Panc1 (cell line): ENCODE results near the gene GPR141. TPM values are rescaled to one million over a fixed set of nuclear protein-coding genes. Genes with fewer than 3 reads are reported as not detected.

Experiments
- ATAC-seq: fragments of 200-7000 bp; cut with Tn5 transposase; 2 replicates; pipeline ENCODE4 v1.9.1; 2020; ENCODE audit warnings: mild to moderate bottlenecking, moderate library complexity
- BruUV-seq: library from RNA; stranded (reverse); fragments of 400-500 nt; replicated peaks from 2 replicates; lab custom pipeline; 2021; lab: Mats Ljungman, UMichigan
- CTCF ChIA-PET: fragments of 300-600 bp; sonication (Branson Sonifier 250); formaldehyde crosslinking; loops from one replicate; lab custom pipeline; 2022; ENCODE audit warnings: antibody characterized with exemption; lab: Charles Lee
- POLR2A ChIA-PET: fragments of 300-600 bp; sonication (Branson Sonifier 250); formaldehyde crosslinking; loops from one replicate; lab custom pipeline; 2022; ENCODE audit warnings: antibody characterized with exemption; lab: Charles Lee
- DNase-seq: peaks from one replicate; pipeline ENCODE4 v3.0.0-alpha.2; 2010; ENCODE audit warnings: low read depth, low spot score
- H3K27ac ChIP-seq: 2 replicates; pipeline ENCODE4 v1.5.1; 2011; ENCODE audit warnings: mild to moderate bottlenecking, low read length, inconsistent platforms
- H3K27me3 ChIP-seq: fragments of 200-500 bp; sonication (Bioruptor generic); 2 replicates; pipeline ENCODE4 v1.6.0; 2014; ENCODE audit warnings: low read length, inconsistent platforms; ENCODE audit not compliant: control insufficient read depth, insufficient read depth
- H3K36me3 ChIP-seq: fragments of 200-500 bp; sonication (Bioruptor generic); 2 replicates; pipeline ENCODE4 v1.5.1; 2014; ENCODE audit warnings: inconsistent platforms, mild to moderate bottlenecking, low read length, moderate library complexity; ENCODE audit not compliant: control insufficient read depth, insufficient read depth
- H3K4me1 ChIP-seq: 2 replicates; pipeline ENCODE4 v1.5.1; 2011; ENCODE audit warnings: inconsistent platforms, mild to moderate bottlenecking, low read length, moderate library complexity; ENCODE audit not compliant: control insufficient read depth, insufficient read depth
- H3K4me3 ChIP-seq, 2 experiments: 2 replicates each; pipeline ENCODE4 v1.5.1; 2011 to 2012; ENCODE audit warnings: low read depth in 2 of 2, low read length in 2 of 2, mild to moderate bottlenecking in 2 of 2, inconsistent platforms in 1 of 2, moderate library complexity in 1 of 2
- H3K9me3 ChIP-seq: fragments of 200-500 bp; sonication (Bioruptor generic); 2 replicates; pipeline ENCODE4 v1.5.1; 2014; ENCODE audit warnings: low read depth, mild to moderate bottlenecking, inconsistent platforms, low read length, moderate library complexity; ENCODE audit not compliant: control insufficient read depth, insufficient read depth
- CTCF ChIP-seq: fragments of 450-650 bp; IDR thresholded peaks from 2 replicates; pipeline ENCODE4 v1.5.1; 2017; ENCODE audit warnings: mild to moderate bottlenecking
- POLR2AphosphoS5 ChIP-seq: IDR thresholded peaks from 2 replicates; pipeline ENCODE4 v1.6.1; 2012; ENCODE audit warnings: mild to moderate bottlenecking, low read depth, low read length, moderate library complexity
- REST ChIP-seq, 2 experiments: IDR thresholded peaks; 2 replicates each; pipeline ENCODE4 v1.6.1; 2011 to 2012; ENCODE audit warnings: low read depth in 2 of 2, control low read depth in 1 of 2, low read length in 1 of 2, mild to moderate bottlenecking in 1 of 2, moderate library complexity in 1 of 2; ENCODE audit not compliant: insufficient read depth in 1 of 2
- SIN3A ChIP-seq: IDR thresholded peaks from 2 replicates; pipeline ENCODE4 v1.6.1; 2012; ENCODE audit warnings: low read depth, mild to moderate bottlenecking, low read length, moderate library complexity, borderline replicate concordance; ENCODE audit not compliant: insufficient read depth
- TCF7L2 ChIP-seq: IDR thresholded peaks from 2 replicates; pipeline ENCODE4 v1.6.1; 2011; ENCODE audit warnings: mild to moderate bottlenecking, low read depth, low read length, inconsistent platforms
- in situ Hi-C: cut with HindIII; loops from 2 replicates; pipeline ENCODE4 v1.10.0; 2016; ENCODE audit warnings: low sequenced_read_pairs, low pct_unique_long_range_greater_than_20kb
- intact Hi-C: fragments of 100-400 bp; cut with micrococcal nuclease; formaldehyde crosslinking; loops from one replicate; pipeline ENCODE4 v1.10.0; 2022; ENCODE audit not compliant: unreplicated experiment
- total RNA-seq: library from RNA; stranded (reverse); gene quantifications from one replicate; pipeline ENCODE4 v1.2.1, GENCODE V29; 2021; ENCODE audit not compliant: unreplicated experiment

Gene GPR141
- total RNA-seq, 1 experiment from 2014 or later, result not detected

GRCh38 chr7:37740398-37740797, 56.8 kb downstream of the GPR141 start:
- in situ Hi-C loops (no loop called here), intact Hi-C loops (no loop called here)
- BruUV-seq, result no TSS peak
- POLR2A ChIA-PET, result no interaction called here
- ATAC-seq, result no peak
- H3K4me1 ChIP-seq, result no peaks in the 10 kb centered on the region
- CTCF ChIA-PET, result no interaction called here
- no peak for TF ChIP-seq CTCF
- no peak for TF ChIP-seq POLR2AphosphoS5
- no peak for TF ChIP-seq REST (IDR thresholded peaks at IDR 0.05; ENCODE audit: insufficient read depth in 1 of 2, low read depth in 2 of 2, low read length in 1 of 2)
- no peak for TF ChIP-seq SIN3A
- no peak for TF ChIP-seq TCF7L2
- H3K36me3 ChIP-seq, result no peaks in the 10 kb centered on the region
- H3K27ac ChIP-seq, result no peak overlapping the region
- H3K27me3 ChIP-seq, result no peaks in the 10 kb centered on the region
- DNase-seq, result no peak
- H3K9me3 ChIP-seq, result no peaks in the 10 kb centered on the region
- no peak overlapping the region for H3K4me3 ChIP-seq

- ChIA-PET CTCF (no interaction called here), POLR2A (no interaction called here)
- in situ Hi-C loops, result no loop called here
- H3K9me3 ChIP-seq, result no peaks in the 10 kb centered on the region
- no peaks in the 10 kb centered on the region for H3K4me1 ChIP-seq
- H3K27ac ChIP-seq, result no peak overlapping the region
- no peaks in the 10 kb centered on the region for H3K36me3 ChIP-seq
- DNase-seq, result no peak
- intact Hi-C loops, result no loop called here
- ATAC-seq, result no peak
- no peaks in the 10 kb centered on the region for H3K27me3 ChIP-seq
- no peak overlapping the region for H3K4me3 ChIP-seq
- TF ChIP-seq TCF7L2, result no peak
- no peak for TF ChIP-seq CTCF
- TF ChIP-seq REST (IDR thresholded peaks at IDR 0.05; ENCODE audit: insufficient read depth in 1 of 2, low read depth in 2 of 2, low read length in 1 of 2), result no peak
- no peak for TF ChIP-seq POLR2AphosphoS5
- TF ChIP-seq SIN3A, result no peak
- no TSS peak for BruUV-seq
Measured at GRCh38 chr7:37741776-37742175, 58.2 kb downstream of the GPR141 start.
